Right atrium auricular region (tissue), 2 donors: ENCODE measurements around the gene ELF2. TPM values are rescaled to one million over a fixed set of nuclear protein-coding genes. Genes with fewer than 3 reads are reported as not detected.
"Not testable (repeated sequence)": the region's sequence is repeated elsewhere in the genome, so short reads cannot be mapped to it uniquely, and the experiment has no call there.

Experiments used
- DNase-seq: peaks from one replicate; pipeline ENCODE4 v3.0.0-alpha.2; 2019; ENCODE audit warnings: low spot score
- H3K27ac ChIP-seq, 2 donors: fragments of 200-600 bp; sonication (generic); 1 replicate in 1 of 2; 2 replicates in 1 of 2; pipeline ENCODE4 v1.5.1; 2016 to 2019
- H3K27me3 ChIP-seq, 2 donors: fragments of 200-600 bp; sonication (generic); one replicate each; pipeline versions ENCODE4 v1.5.1 to v1.6.0; 2017 to 2019
- H3K36me3 ChIP-seq: fragments of 200-600 bp; sonication (generic); one replicate; pipeline ENCODE4 v1.5.1; 2016
- H3K4me1 ChIP-seq, 2 donors: fragments of 200-600 bp; sonication (generic); one replicate each; pipeline versions ENCODE4 v1.5.1 to v1.6.0; 2017 to 2019
- H3K4me3 ChIP-seq, 2 donors: fragments of 200-600 bp; sonication (generic); 1 replicate in 1 of 2; 2 replicates in 1 of 2; pipeline ENCODE4 v1.5.1; 2017 to 2019; ENCODE audit warnings: mild to moderate bottlenecking in 1 of 2, moderate library complexity in 1 of 2
- H3K9me3 ChIP-seq, 2 donors: fragments of 200-600 bp; sonication (generic); one replicate each; pipeline ENCODE4 v1.5.1; 2019
- CTCF ChIP-seq, 2 donors: fragments of 200-600 bp; sonication (generic); IDR thresholded peaks; one replicate each; pipeline ENCODE4 v1.5.1; 2019; ENCODE audit warnings: antibody characterized with exemption in 2 of 2
- total RNA-seq, 2 donors: library from RNA; depleted of rRNA; stranded (reverse); fragments of >200 nt; gene quantifications; one replicate each; pipeline ENCODE4 v1.1.0, GENCODE V29; 2016

ELF2 gene
- total RNA-seq, 2 donors from 2014 or later: 32.2 to 32.3 TPM

GRCh38 chr4:139167774-139168444, 9.1 kb downstream of the ELF2 start:
- TF ChIP-seq CTCF (IDR thresholded peaks at IDR 0.05): peak; percentile 25 to 61
- Histone ChIP-seq H3K27me3 (no peaks in the 10 kb centered on the region), H3K27ac (no peak overlapping the region), H3K36me3 (no peaks in the 10 kb centered on the region), H3K4me3 (no peak overlapping the region), H3K9me3 (no peaks in the 10 kb centered on the region), H3K4me1 (peaks cover 0 to 45% of the 10 kb centered on the region in 2 donors)
- DNase-seq: no peak

- no peaks in the 10 kb centered on the region for H3K27me3 ChIP-seq
- H3K9me3 ChIP-seq: no peaks in the 10 kb centered on the region
- peaks cover 0 to 34% of the 10 kb centered on the region in 2 donors for H3K4me1 ChIP-seq
- H3K4me3 ChIP-seq: no peak overlapping the region
- no peaks in the 10 kb centered on the region for H3K36me3 ChIP-seq
- no peak for DNase-seq
- TF ChIP-seq CTCF (IDR thresholded peaks at IDR 0.05): no peak
- H3K27ac ChIP-seq: no peak overlapping the region
Measured at GRCh38 chr4:139164731-139165130, 12.3 kb downstream of the ELF2 start.

GRCh38 chr4:139163806-139164206, 13.2 kb downstream of the ELF2 start:
- Histone ChIP-seq H3K4me1 (peaks cover 0 to 41% of the 10 kb centered on the region in 2 donors), H3K27ac (no peak overlapping the region), H3K9me3 (no peaks in the 10 kb centered on the region), H3K27me3 (no peaks in the 10 kb centered on the region), H3K4me3 (no peak overlapping the region), H3K36me3 (no peaks in the 10 kb centered on the region)
- no peak for TF ChIP-seq CTCF (IDR thresholded peaks at IDR 0.05)
- no peak for DNase-seq

GRCh38 chr4:139157977-139158376, 19.0 kb downstream of the ELF2 start:
- not testable (repeated sequence) for H3K27ac ChIP-seq, H3K36me3 ChIP-seq, DNase-seq, H3K27me3 ChIP-seq, H3K4me3 ChIP-seq, H3K9me3 ChIP-seq
- H3K4me1 ChIP-seq: peaks cover 0 to 12% of the 10 kb centered on the region in 2 donors

- DNase-seq: no peak
- peaks cover 0 to 11% of the 10 kb centered on the region in 2 donors for H3K4me1 ChIP-seq
- H3K9me3 ChIP-seq: no peaks in the 10 kb centered on the region
- no peak for TF ChIP-seq CTCF (IDR thresholded peaks at IDR 0.05)
- no peak overlapping the region for H3K27ac ChIP-seq
- no peak overlapping the region for H3K4me3 ChIP-seq
- H3K27me3 ChIP-seq: no peaks in the 10 kb centered on the region
- no peaks in the 10 kb centered on the region for H3K36me3 ChIP-seq
Measured at GRCh38 chr4:139154952-139155557, 22.0 kb downstream of the ELF2 start.

GRCh38 chr4:139154538-139154937, 22.5 kb downstream of the ELF2 start:
- Histone ChIP-seq H3K4me1 (peaks cover 0 to 6% of the 10 kb centered on the region in 2 donors), H3K36me3 (no peaks in the 10 kb centered on the region), H3K9me3 (no peaks in the 10 kb centered on the region), H3K27me3 (no peaks in the 10 kb centered on the region), H3K27ac (no peak overlapping the region), H3K4me3 (no peak overlapping the region)
- no peak for DNase-seq
- no peak for TF ChIP-seq CTCF (IDR thresholded peaks at IDR 0.05)
